ENCODE data around the gene KRT75.

KRT75 gene

DNA sequence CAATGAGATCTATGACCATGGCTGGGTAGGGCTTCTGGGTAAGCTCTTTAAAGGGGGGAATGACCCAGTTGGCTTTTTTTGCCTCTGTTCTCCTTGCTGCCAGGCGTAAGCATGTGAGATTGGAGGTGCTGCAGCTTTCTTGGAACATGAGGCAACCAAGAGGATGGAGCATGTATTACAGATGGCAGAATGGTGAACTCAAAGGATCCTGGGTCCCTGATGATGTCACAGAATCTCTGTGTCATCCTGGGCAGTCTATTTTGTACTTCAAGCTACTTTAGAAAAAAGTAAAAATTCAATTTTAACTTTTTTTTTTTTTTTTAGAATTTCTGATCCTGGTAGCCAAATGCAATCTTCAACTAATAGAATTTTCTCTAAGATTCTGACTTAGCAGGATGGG lies 36.0 kb downstream of the KRT75 start:
- TF ChIP-seq CTCF (conservative IDR thresholded peaks at IDR 0.05): no peak
- H3K27ac ChIP-seq: no peak overlapping the region

GRCh38 chr12:52396656-52397055 lies 37.5 kb downstream of the KRT75 start:
- no peak for TF ChIP-seq CTCF (conservative IDR thresholded peaks at IDR 0.05)
- no peak overlapping the region for H3K27ac ChIP-seq

- TF ChIP-seq CTCF (conservative IDR thresholded peaks at IDR 0.05): peak; percentile 68
- H3K27ac ChIP-seq: no peak overlapping the region
These were observed 38.3 kb downstream of the KRT75 start for GRCh38 chr12:52395761-52396434.

DNA sequence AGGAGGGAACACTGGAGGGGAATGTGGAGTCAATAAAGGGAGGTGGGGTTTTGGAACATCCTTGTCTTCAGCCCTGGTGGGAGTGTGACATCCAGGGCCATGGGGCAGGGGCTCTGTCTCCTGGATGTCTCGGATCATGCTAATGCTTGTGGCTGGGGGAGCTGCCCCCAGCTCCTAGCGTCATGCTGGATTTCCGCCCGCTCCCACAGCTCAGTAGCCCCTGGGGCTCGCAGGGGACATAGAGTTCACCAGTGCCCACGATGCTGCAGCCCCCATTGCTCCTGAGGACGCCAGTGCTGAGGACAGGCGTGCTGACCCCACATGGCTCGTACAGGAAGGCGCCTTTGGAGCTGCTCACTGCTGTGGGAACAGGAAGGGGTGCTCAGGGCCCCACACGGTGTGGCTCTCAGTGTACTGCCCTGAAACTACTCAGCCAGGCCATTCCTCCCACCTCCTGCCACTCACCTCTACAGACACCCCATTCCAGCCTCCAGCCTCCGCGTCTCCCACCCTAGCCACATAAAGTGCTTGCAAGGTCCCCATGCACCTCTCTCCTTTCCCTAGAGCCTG lies 39.2 kb downstream of the KRT75 start:
- TF ChIP-seq CTCF (conservative IDR thresholded peaks at IDR 0.05): no peak
- no peak overlapping the region for H3K27ac ChIP-seq

DNA sequence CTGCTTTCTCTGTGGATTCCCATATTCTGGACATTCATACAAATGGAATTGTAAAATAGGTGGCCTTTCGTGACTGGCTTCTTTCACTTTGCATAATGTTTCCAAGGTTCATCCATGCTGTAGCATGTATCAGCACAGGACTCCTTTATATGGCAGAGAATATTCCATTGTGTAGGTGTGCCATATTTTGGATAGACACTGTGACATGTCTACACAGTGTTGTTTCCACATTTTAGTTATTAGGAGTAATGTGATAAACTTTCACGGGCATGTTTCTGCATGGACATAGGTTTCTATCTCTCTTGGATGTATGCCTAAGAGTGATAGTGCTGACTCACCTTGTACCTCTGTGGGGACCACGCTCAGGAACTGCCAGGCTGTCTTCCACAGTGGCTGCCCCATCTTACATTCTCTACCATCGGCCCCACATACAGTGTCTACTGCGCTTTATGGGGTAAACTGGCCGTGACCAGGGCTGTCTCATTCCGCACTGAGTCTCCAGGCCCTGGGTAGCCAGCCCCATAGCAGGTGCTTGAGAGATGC lies 41.6 kb downstream of the KRT75 start:
- no peak for TF ChIP-seq CTCF (conservative IDR thresholded peaks at IDR 0.05)

DNA sequence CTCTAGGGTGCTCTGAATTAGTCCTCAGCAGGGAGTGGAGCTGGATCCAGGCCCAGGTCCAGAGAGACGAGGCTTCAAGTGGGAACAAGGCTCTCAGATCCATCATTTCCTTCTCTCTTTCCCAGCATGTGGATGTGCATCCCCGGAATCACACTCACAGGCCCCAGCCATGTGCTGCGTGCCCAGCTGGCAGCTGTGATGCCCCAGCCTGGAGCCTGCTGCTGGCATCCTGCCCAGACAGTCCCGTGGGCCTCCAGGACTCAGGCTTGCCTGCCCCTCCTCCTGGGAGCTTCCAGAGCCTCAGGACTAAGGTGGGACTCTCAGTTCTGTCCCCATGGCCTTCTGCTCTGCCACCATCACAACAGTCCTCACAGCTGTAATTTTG lies 42.6 kb downstream of the KRT75 start:
- no peak for TF ChIP-seq CTCF (conservative IDR thresholded peaks at IDR 0.05)
- H3K27ac ChIP-seq: no peak overlapping the region

More for the DNA sequence above, 41.6 kb downstream of the KRT75 start:
- H3K27ac ChIP-seq: no peak overlapping the region

- no peak overlapping the region for H3K27ac ChIP-seq
- peak; percentile 75 for TF ChIP-seq CTCF (conservative IDR thresholded peaks at IDR 0.05)
These were observed 43.2 kb downstream of the KRT75 start for GRCh38 chr12:52390739-52391617.
